Measurements from ENCODE around the gene UBE3B. TPM values are rescaled to one million over a fixed set of nuclear protein-coding genes. Genes with fewer than 3 reads are reported as not detected.

The UBE3B gene
- total RNA-seq, 1 experiment from 2014 or later, result 48.6 TPM

DNA sequence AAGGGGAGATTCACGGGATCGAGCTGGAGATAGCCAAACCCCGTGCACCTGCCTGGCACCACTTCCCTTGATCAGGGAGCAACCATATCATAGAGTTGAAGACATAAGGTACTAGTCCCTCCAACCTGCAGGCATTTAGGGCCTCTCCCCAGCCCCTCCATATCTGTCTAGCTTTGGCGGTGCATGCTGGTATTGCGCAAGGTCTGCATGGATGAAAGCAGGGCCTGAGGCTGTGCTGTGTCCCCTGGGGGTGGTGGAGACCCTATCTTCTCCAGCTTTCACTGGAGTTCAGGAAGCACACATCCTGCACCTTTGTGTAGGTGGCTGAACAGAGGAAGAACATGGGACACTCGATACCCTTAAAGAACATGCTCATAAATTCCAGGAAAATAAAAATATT is 47.2 kb upstream of the UBE3B start:
- H3K4me1 Mint-ChIP-seq (ENCODE audit: low read depth, unreplicated experiment), result peaks cover 14% of the 10 kb centered on the region
- no peaks in the 10 kb centered on the region for H3K36me3 Mint-ChIP-seq (ENCODE audit: insufficient read depth, unreplicated experiment)
- CTCF ChIA-PET, result interaction anchor here (0.7 kb wide), 2 partner anchors 31 to 731 kb away, joined by 3 to 4 read pairs; no protein-coding TSS in a partner anchor
- no peak for DNase-seq
- no peaks in the 10 kb centered on the region for H3K9me3 Mint-ChIP-seq (ENCODE audit: low read depth, unreplicated experiment)
- intact Hi-C loops (cut with micrococcal nuclease; ENCODE audit: unreplicated experiment), result loop anchor here (5.0 kb wide), 1 partner anchor 167 kb away; no protein-coding TSS in a partner anchor
- TF ChIP-seq, protein P1, sequence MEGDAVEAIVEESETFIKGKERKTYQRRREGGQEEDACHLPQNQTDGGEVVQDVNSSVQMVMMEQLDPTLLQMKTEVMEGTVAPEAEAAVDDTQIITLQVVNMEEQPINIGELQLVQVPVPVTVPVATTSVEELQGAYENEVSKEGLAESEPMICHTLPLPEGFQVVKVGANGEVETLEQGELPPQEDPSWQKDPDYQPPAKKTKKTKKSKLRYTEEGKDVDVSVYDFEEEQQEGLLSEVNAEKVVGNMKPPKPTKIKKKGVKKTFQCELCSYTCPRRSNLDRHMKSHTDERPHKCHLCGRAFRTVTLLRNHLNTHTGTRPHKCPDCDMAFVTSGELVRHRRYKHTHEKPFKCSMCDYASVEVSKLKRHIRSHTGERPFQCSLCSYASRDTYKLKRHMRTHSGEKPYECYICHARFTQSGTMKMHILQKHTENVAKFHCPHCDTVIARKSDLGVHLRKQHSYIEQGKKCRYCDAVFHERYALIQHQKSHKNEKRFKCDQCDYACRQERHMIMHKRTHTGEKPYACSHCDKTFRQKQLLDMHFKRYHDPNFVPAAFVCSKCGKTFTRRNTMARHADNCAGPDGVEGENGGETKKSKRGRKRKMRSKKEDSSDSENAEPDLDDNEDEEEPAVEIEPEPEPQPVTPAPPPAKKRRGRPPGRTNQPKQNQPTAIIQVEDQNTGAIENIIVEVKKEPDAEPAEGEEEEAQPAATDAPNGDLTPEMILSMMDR (IDR thresholded peaks at IDR 0.05; ENCODE audit: unreplicated experiment), result no peak
- BruUV-seq (replicated peaks), result no TSS peak
- H3K27ac Mint-ChIP-seq (ENCODE audit: unreplicated experiment), result no peak overlapping the region
- H3K27me3 Mint-ChIP-seq (ENCODE audit: unreplicated experiment), result peaks cover 12% of the 10 kb centered on the region
- H3K4me3 Mint-ChIP-seq (ENCODE audit: low read depth, unreplicated experiment), result no peak overlapping the region

DNA sequence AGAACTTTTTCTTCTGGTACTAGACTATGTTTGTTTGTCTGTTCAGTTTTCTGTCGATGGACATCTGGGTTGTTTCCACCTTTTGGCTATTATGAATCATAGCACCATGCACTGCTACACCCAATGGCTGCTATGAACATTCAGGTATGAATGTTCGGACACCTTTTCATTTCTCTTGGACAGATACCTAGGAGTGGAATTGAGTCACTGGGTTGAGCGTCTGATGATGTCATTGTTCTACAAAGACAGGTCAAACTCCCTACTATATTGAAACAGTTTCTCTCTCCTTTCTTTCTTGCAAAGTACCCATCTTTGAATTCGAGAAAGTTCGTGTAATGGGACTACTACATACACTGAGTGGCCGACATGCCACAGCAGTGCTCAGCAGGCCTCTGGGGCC is 45.0 kb upstream of the UBE3B start:
- TF ChIP-seq, protein P1 (IDR thresholded peaks at IDR 0.05; ENCODE audit: unreplicated experiment), result no peak
- no peak overlapping the region for H3K27ac Mint-ChIP-seq (ENCODE audit: unreplicated experiment)
- BruUV-seq (replicated peaks), result no TSS peak
- intact Hi-C loops (cut with micrococcal nuclease; ENCODE audit: unreplicated experiment), result loop anchor here (2.0 to 5.0 kb wide), 2 partner anchors 30 to 165 kb away; no protein-coding TSS in a partner anchor
- no peaks in the 10 kb centered on the region for H3K9me3 Mint-ChIP-seq (ENCODE audit: low read depth, unreplicated experiment)
- CTCF ChIA-PET, result interaction anchor here (0.7 to 1.8 kb wide), 10 partner anchors 9 to 267 kb away, joined by 3 to 11 read pairs (median 4); partner anchors contain the start of gene KCTD10
- H3K4me1 Mint-ChIP-seq (ENCODE audit: low read depth, unreplicated experiment), result peaks cover 18% of the 10 kb centered on the region
- H3K27me3 Mint-ChIP-seq (ENCODE audit: unreplicated experiment), result no peaks in the 10 kb centered on the region
- DNase-seq, result no peak
- H3K36me3 Mint-ChIP-seq (ENCODE audit: insufficient read depth, unreplicated experiment), result no peaks in the 10 kb centered on the region
- H3K4me3 Mint-ChIP-seq (ENCODE audit: low read depth, unreplicated experiment), result no peak overlapping the region

DNA sequence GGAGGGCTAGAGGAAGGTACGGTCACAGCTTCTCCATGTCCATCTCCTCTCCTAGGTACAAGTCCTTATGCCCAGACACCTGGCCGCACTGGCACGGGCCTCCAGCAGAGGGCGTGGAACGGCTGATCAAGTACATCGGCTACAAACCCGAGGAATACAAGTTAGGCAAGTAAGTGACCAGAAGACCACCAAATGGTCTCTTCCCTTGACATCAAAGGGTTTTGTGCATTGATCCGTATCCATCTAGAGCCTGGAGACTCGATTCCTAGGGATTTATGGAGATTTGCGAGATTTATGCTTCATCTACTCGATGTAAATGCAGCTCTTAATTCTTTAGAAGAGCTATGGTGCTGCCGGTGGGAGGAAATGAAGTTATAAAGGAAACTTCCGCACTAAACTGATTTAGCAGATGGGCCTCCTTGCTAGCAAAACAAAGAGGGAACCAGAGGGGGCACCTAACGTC is 44.6 kb upstream of the UBE3B start:
- no peak overlapping the region for H3K4me3 Mint-ChIP-seq (ENCODE audit: low read depth, unreplicated experiment)
- H3K4me1 Mint-ChIP-seq (ENCODE audit: low read depth, unreplicated experiment), result peaks cover 18% of the 10 kb centered on the region
- no peaks in the 10 kb centered on the region for H3K9me3 Mint-ChIP-seq (ENCODE audit: low read depth, unreplicated experiment)
- intact Hi-C loops (cut with micrococcal nuclease; ENCODE audit: unreplicated experiment), result loop anchor here (2.0 to 5.0 kb wide), 2 partner anchors 30 to 164 kb away; no protein-coding TSS in a partner anchor
- CTCF ChIA-PET, result interaction anchor here (0.9 to 1.8 kb wide), 10 partner anchors 9 to 266 kb away, joined by 3 to 11 read pairs (median 4); partner anchors contain the start of gene KCTD10
- no peak overlapping the region for H3K27ac Mint-ChIP-seq (ENCODE audit: unreplicated experiment)
- BruUV-seq (replicated peaks), result no TSS peak
- TF ChIP-seq, protein P1 (IDR thresholded peaks at IDR 0.05; ENCODE audit: unreplicated experiment), result peak; percentile 82
- DNase-seq, result peak; percentile 95
- no peaks in the 10 kb centered on the region for H3K27me3 Mint-ChIP-seq (ENCODE audit: unreplicated experiment)
- H3K36me3 Mint-ChIP-seq (ENCODE audit: insufficient read depth, unreplicated experiment), result no peaks in the 10 kb centered on the region

DNA sequence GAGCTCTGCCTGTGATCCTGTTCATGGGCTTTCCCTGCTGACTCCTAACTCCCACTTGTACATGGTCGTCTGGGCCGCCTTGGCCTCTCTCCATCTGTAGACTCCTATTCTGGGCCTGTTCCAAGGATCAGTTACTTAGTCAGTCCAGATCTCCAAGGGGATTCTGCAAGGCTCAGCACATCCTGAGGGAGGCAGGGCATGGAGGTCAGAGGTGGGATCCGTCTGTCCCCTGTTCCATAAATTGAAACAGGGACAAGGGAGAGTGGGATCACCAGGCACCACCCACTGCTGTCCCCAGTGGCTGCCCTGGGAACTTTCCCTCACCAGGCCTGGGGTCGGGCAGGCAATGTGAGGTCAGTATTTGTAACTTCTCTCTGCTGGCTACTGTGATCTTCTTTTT is 43.8 kb upstream of the UBE3B start:
- no peak overlapping the region for H3K4me3 Mint-ChIP-seq (ENCODE audit: low read depth, unreplicated experiment)
- TF ChIP-seq, protein P1 (IDR thresholded peaks at IDR 0.05; ENCODE audit: unreplicated experiment), result peak; percentile 54
- peaks cover 18% of the 10 kb centered on the region for H3K4me1 Mint-ChIP-seq (ENCODE audit: low read depth, unreplicated experiment)
- DNase-seq, result peak; percentile 24
- intact Hi-C loops (cut with micrococcal nuclease; ENCODE audit: unreplicated experiment), result loop anchor here (2.0 to 5.0 kb wide), 2 partner anchors 29 to 164 kb away; no protein-coding TSS in a partner anchor
- H3K9me3 Mint-ChIP-seq (ENCODE audit: low read depth, unreplicated experiment), result no peaks in the 10 kb centered on the region
- no TSS peak for BruUV-seq (replicated peaks)
- no peak overlapping the region for H3K27ac Mint-ChIP-seq (ENCODE audit: unreplicated experiment)
- no peaks in the 10 kb centered on the region for H3K36me3 Mint-ChIP-seq (ENCODE audit: insufficient read depth, unreplicated experiment)
- CTCF ChIA-PET, result interaction anchor here (0.9 to 1.8 kb wide), 7 partner anchors 8 to 116 kb away, joined by 3 to 6 read pairs (median 3); partner anchors contain the start of gene KCTD10
- H3K27me3 Mint-ChIP-seq (ENCODE audit: unreplicated experiment), result no peaks in the 10 kb centered on the region

Data from Calu3 (cell line).